HG02678 (cell line): ENCODE measurements around the gene IGFBP1.
"Not testable (repeated sequence)": the region's sequence is repeated elsewhere in the genome, so short reads cannot be mapped to it uniquely, and the experiment has no call there.

Source experiments
- ATAC-seq: cut with Tn5 transposase; IDR thresholded peaks from one replicate; pipeline ENCODE4 v1.9.1; 2021; ENCODE audit warnings: mild to moderate bottlenecking, moderate library complexity; ENCODE audit not compliant: unreplicated experiment

Gene IGFBP1

GRCh38 chr7:45930967-45931366 lies 42.7 kb downstream of the IGFBP1 start:
- ATAC-seq: no peak

- ATAC-seq: no peak
These were observed 49.0 kb downstream of the IGFBP1 start for GRCh38 chr7:45937301-45937700.

DNA sequence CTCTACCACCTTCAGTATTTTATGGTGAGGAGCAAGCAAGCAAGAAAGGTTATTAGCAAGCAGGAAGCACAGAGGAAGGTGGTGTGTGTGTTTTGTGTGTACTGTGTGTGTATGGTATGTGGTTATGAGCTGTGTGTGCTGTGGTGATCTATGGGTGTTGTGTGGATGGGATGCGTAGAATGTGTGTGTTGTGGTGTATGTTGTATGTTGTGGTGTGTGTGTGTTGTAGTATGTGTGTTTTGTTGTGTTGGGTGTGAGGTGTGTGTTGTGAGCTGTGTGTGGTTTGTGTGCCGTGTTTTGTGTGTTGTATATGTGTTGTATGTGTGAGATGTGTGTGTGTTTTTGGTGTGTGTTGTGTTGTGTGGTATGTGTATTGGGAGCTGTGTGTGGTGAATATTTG lies 49.6 kb downstream of the IGFBP1 start:
- no peak for ATAC-seq

- no peak for ATAC-seq
These were observed 50.5 kb downstream of the IGFBP1 start for GRCh38 chr7:45938626-45939302.

- ATAC-seq: no peak
These were observed 51.3 kb downstream of the IGFBP1 start for GRCh38 chr7:45939574-45939973.

DNA sequence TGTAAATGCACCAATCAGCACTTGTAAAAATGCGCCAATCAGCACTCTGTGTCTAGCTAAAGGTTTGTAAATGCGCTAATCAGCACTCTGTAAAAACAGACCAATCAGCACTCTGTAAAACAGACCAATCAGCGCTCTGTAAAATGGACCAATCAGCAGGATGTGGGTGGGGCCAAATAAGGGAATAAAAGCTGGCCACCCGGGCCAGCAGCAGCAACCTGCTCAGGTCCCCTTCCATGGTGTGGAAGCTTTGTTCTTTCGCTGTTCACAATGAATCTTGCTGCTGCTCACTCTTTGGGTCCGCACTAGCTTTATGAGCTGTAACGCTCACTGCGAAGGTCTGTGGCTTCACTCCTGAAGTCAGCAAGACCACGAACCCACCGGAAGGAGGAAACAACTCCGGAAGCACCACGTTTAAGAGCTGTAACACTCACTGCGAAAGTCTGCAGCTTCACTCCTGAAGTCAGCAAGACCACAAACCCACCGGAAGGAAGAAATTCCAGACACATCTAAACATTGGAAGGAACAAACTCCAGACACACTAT lies 52.0 kb downstream of the IGFBP1 start:
- not testable (repeated sequence) for ATAC-seq

- ATAC-seq: no peak
These were observed 52.7 kb downstream of the IGFBP1 start for GRCh38 chr7:45940939-45941338.
